Mesodermal cell (in vitro differentiated cells): ENCODE results near the gene LRRK1.
A peak's percentile ranks its signal among the peaks of the same experiment; 100 is the strongest.

Experiments used
- H3K27ac ChIP-seq: 2 replicates; pipeline ENCODE4 v1.7.0; 2013; ENCODE audit warnings: mild to moderate bottlenecking, low read depth, low read length, moderate library complexity; ENCODE audit not compliant: severe bottlenecking
- H3K36me3 ChIP-seq: 2 replicates; pipeline ENCODE4 v1.7.1; 2013; ENCODE audit warnings: mild to moderate bottlenecking, low read length, moderate library complexity; ENCODE audit not compliant: control insufficient read depth, insufficient read depth
- H3K4me1 ChIP-seq: one replicate; pipeline ENCODE4 v1.7.1; 2013; ENCODE audit warnings: mild to moderate bottlenecking, low read length; ENCODE audit not compliant: insufficient read depth, control insufficient read depth, poor library complexity, severe bottlenecking
- H3K4me3 ChIP-seq: 2 replicates; pipeline ENCODE4 v1.7.0; 2013; ENCODE audit warnings: low read length, control low read depth, mild to moderate bottlenecking; ENCODE audit not compliant: insufficient read depth, poor library complexity, severe bottlenecking; ENCODE audit errors: extremely low read depth
- H3K9me3 ChIP-seq: 2 replicates; pipeline ENCODE4 v1.7.1; 2013; ENCODE audit warnings: mild to moderate bottlenecking, low read length, moderate library complexity; ENCODE audit not compliant: control insufficient read depth
- WGBS, 2 experiments: methylation state at CpG; one replicate each; pipeline ENCODE4 v1.1.5; 2013; ENCODE audit warnings: missing lambda C conversion rate in 2 of 2; ENCODE audit not compliant: insufficient coverage in 2 of 2; 5-methylcytosine and 5-hydroxymethylcytosine counted together

The LRRK1 gene

GRCh38 chr15:101104141-101104540, 185.0 kb downstream of the LRRK1 start:
- Histone ChIP-seq H3K27ac (no peak overlapping the region), H3K4me3 (no peak overlapping the region), H3K9me3 (no peaks in the 10 kb centered on the region), H3K36me3 (no peaks in the 10 kb centered on the region), H3K4me1 (peaks cover 16% of the 10 kb centered on the region)
- 94 to 97% methylated on average over 9 of the region's 9 CpGs for WGBS, 2 experiments

GRCh38 chr15:101105059-101105891, 186.1 kb downstream of the LRRK1 start:
- Histone ChIP-seq H3K27ac (peak overlapping the region; percentile 81), H3K9me3 (no peaks in the 10 kb centered on the region), H3K36me3 (no peaks in the 10 kb centered on the region), H3K4me1 (peaks cover 16% of the 10 kb centered on the region), H3K4me3 (no peak overlapping the region)
- 77 to 79% methylated on average over 6 to 7 of the region's 7 CpGs for WGBS, 2 experiments

- Histone ChIP-seq H3K36me3 (no peaks in the 10 kb centered on the region), H3K9me3 (no peaks in the 10 kb centered on the region), H3K27ac (no peak overlapping the region), H3K4me3 (no peak overlapping the region), H3K4me1 (peaks cover 16% of the 10 kb centered on the region)
- 88 to 92% methylated on average over 6 to 7 of the region's 7 CpGs for WGBS, 2 experiments
Observed at GRCh38 chr15:101107101-101107500, 187.9 kb downstream of the LRRK1 start.

GRCh38 chr15:101107625-101108460, 188.7 kb downstream of the LRRK1 start:
- Histone ChIP-seq H3K4me3 (no peak overlapping the region), H3K9me3 (no peaks in the 10 kb centered on the region), H3K27ac (no peak overlapping the region), H3K36me3 (no peaks in the 10 kb centered on the region), H3K4me1 (peaks cover 23% of the 10 kb centered on the region)
- WGBS, 2 experiments = 62 to 83% methylated on average over 1 to 2 of the region's 6 CpGs

GRCh38 chr15:101108461-101108775, 189.3 kb downstream of the LRRK1 start:
- no peaks in the 10 kb centered on the region for H3K9me3 ChIP-seq
- no peaks in the 10 kb centered on the region for H3K36me3 ChIP-seq
- H3K4me3 ChIP-seq = no peak overlapping the region
- no peak overlapping the region for H3K27ac ChIP-seq
- WGBS, 2 experiments = 92 to 98% methylated on average over 5 to 6 of the region's 10 CpGs
- H3K4me1 ChIP-seq = peaks cover 25% of the 10 kb centered on the region

GRCh38 chr15:101108791-101109190, 189.6 kb downstream of the LRRK1 start:
- Histone ChIP-seq H3K36me3 (no peaks in the 10 kb centered on the region), H3K4me1 (peaks cover 26% of the 10 kb centered on the region), H3K27ac (no peak overlapping the region), H3K9me3 (no peaks in the 10 kb centered on the region), H3K4me3 (no peak overlapping the region)
- 100% methylated on average over 1 of the region's 7 CpGs; no CpG with 5 or more reads in 1 of the 2 experiments for WGBS, 2 experiments

- no peak overlapping the region for H3K4me3 ChIP-seq
Observed at GRCh38 chr15:101110681-101111569, 191.8 kb downstream of the LRRK1 start.

GRCh38 chr15:101111570-101112262, 192.6 kb downstream of the LRRK1 start:
- Histone ChIP-seq H3K9me3 (no peaks in the 10 kb centered on the region), H3K4me1 (peaks cover 22% of the 10 kb centered on the region), H3K27ac (no peak overlapping the region), H3K36me3 (no peaks in the 10 kb centered on the region), H3K4me3 (no peak overlapping the region)
- WGBS, 2 experiments = 95 to 96% methylated on average over 14 to 16 of the region's 16 CpGs

More at GRCh38 chr15:101110681-101111569, 191.8 kb downstream of the LRRK1 start:
- WGBS, 2 experiments = 92 to 96% methylated on average over 18 to 19 of the region's 23 CpGs
- Histone ChIP-seq H3K27ac (no peak overlapping the region), H3K36me3 (no peaks in the 10 kb centered on the region), H3K9me3 (no peaks in the 10 kb centered on the region), H3K4me1 (peaks cover 20% of the 10 kb centered on the region)

- H3K27ac ChIP-seq = no peak overlapping the region
- H3K4me1 ChIP-seq = peaks cover 22% of the 10 kb centered on the region
- no peaks in the 10 kb centered on the region for H3K36me3 ChIP-seq
- H3K4me3 ChIP-seq = no peak overlapping the region
- no peaks in the 10 kb centered on the region for H3K9me3 ChIP-seq
- WGBS, 2 experiments = 90 to 94% methylated on average over 14 to 15 of the region's 16 CpGs
Observed at GRCh38 chr15:101112336-101113113, 193.4 kb downstream of the LRRK1 start.
